ENCODE results near the gene TUBGCP6. TPM values are rescaled to one million over a fixed set of nuclear protein-coding genes. Genes with fewer than 3 reads are reported as not detected.

TUBGCP6 gene
- total and polyA plus RNA-seq, 11 donors: 11.6 to 28.8 (median 17.7) TPM

DNA sequence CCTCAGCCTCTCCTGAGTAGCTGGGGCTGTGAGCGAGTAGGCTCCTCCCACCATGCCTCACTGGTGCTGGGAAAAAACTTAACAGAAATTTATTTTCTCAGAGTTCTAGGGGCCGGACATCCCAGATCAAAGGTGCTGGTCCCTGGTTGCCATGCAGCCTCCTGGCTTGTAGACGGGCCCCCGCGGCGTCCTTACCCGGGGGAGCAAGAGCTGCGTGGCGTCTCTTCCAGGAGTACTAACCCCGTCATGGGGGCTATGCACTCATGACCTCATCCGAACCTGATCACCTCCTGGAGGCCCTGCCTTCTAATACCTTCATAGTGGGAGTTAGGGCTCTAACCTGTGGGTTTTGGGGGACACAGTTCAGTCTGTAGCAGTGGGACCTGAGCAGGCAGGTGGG is 56.5 kb downstream of the TUBGCP6 start:
- no peaks in the 10 kb centered on the region for H3K27me3 ChIP-seq
- ATAC-seq: no peak
- peak in 3 of 5 donors; percentile 21 to 37 (median 25) for DNase-seq
- 93 to 98% (median 96%) methylated on average over 11 of the region's 11 CpGs for WGBS, 4 donors
- no peak overlapping the region for H3K4me3 ChIP-seq
- peak overlapping the region in 1 of 12 donors; percentile 94 for H3K27ac ChIP-seq
- intact Hi-C loops (cut with DNase I): loop anchor here in 2 of 10 donors (10.0 kb wide), 2 partner anchors 254 to 264 kb away; no protein-coding TSS in a partner anchor
- H3K4me1 ChIP-seq: peaks cover 8 to 89% (median 57%) of the 10 kb centered on the region in 12 donors
- H3K9me3 ChIP-seq: no peaks in the 10 kb centered on the region
- TF ChIP-seq, protein P1, sequence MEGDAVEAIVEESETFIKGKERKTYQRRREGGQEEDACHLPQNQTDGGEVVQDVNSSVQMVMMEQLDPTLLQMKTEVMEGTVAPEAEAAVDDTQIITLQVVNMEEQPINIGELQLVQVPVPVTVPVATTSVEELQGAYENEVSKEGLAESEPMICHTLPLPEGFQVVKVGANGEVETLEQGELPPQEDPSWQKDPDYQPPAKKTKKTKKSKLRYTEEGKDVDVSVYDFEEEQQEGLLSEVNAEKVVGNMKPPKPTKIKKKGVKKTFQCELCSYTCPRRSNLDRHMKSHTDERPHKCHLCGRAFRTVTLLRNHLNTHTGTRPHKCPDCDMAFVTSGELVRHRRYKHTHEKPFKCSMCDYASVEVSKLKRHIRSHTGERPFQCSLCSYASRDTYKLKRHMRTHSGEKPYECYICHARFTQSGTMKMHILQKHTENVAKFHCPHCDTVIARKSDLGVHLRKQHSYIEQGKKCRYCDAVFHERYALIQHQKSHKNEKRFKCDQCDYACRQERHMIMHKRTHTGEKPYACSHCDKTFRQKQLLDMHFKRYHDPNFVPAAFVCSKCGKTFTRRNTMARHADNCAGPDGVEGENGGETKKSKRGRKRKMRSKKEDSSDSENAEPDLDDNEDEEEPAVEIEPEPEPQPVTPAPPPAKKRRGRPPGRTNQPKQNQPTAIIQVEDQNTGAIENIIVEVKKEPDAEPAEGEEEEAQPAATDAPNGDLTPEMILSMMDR (IDR thresholded peaks at IDR 0.05): no peak
- no peak for TF ChIP-seq POLR2A (IDR thresholded peaks at IDR 0.05)
- peaks cover 0 to 5% (median 0%) of the 10 kb centered on the region in 9 donors for H3K36me3 ChIP-seq

DNA sequence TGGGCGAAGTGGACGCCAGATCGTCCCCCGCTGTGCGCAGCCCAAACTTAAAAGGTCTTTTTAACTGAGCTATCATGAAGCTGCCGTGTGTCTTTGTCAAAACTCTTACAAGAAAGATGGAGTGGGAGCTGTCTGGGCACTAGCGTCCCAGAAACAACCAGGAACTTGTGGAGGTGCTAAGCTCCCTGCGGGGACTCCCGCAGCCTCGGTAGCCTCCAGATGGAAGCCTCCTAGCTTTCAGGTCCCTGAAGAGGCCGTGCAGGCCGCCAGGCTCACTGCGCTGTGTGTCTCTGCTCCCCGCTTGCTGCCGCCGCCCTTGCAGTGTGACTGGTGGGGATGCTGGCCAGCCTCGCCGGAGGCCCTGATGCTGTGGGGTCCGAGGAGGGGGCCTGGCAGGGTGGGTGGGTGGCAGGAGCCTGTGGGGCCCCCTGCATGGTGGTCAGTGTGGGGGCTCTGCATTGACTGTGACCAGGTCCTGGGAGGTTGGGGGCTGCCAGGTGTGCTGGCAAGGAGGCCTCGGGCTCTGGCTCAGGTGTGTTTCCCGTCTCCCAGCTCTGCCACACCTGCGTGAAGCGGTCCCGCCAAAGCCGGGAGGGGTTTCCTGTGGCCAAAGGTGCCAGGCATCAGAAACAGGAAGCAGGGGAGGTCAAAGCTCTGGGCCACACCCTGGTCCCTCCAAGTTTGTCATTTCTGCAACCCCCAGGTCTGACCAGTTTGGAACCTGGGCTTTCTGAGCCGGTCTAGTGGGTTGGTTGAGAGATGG is 57.9 kb downstream of the TUBGCP6 start:
- Histone ChIP-seq H3K4me3 (peak overlapping the region; percentile 47 to 80 (median 68)), H3K27ac (peak overlapping the region in 11 of 12 donors; percentile 44 to 81 (median 66)), H3K36me3 (no peaks in the 10 kb centered on the region), H3K4me1 (peaks cover 8 to 78% (median 57%) of the 10 kb centered on the region in 12 donors), H3K9me3 (no peaks in the 10 kb centered on the region), H3K27me3 (no peaks in the 10 kb centered on the region)
- TF ChIP-seq POLR2A (IDR thresholded peaks at IDR 0.05): no peak
- TF ChIP-seq, protein P1 (IDR thresholded peaks at IDR 0.05): no peak
- ATAC-seq: no peak
- WGBS, 4 donors: 42 to 59% (median 53%) methylated on average over 16 to 26 of the region's 26 CpGs
- peak in 2 of 5 donors; percentile 29 to 62 for DNase-seq
- intact Hi-C loops (cut with DNase I): loop anchor here in 2 of 10 donors (10.0 kb wide), 2 partner anchors 252 to 262 kb away; no protein-coding TSS in a partner anchor

DNA sequence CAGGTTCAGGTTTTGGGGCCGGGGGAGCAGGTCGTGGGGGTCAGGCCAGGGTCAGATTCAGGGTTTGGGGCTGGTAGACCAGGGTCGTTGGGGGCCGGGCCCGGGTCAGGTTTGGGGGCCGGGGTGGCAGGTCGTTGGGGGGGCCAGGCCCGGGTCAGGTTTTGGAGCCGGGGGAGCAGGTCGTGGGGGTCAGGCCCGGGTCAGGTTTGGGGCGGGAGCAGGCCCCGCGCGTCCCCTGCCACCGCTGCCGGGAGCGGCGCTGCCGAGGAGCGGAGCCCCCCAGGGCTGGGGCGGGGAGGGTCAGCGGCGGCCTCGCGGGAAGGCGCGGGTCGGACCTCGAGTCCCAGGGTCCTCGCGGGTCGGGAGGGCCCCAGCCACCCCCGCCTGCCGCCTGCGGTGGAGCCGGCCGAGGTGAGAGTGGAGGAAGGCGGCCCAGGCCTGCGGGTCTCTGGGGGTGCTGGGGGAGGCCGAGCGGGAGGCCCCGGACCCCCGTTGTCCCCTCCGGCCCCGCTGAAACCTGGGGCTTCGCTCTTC is 58.6 kb downstream of the TUBGCP6 start:
- H3K27me3 ChIP-seq: no peaks in the 10 kb centered on the region
- ATAC-seq: no peak
- TF ChIP-seq, protein P1 (IDR thresholded peaks at IDR 0.05): no peak
- TF ChIP-seq POLR2A (IDR thresholded peaks at IDR 0.05): no peak
- peaks cover 8 to 74% (median 53%) of the 10 kb centered on the region in 12 donors for H3K4me1 ChIP-seq
- H3K9me3 ChIP-seq: no peaks in the 10 kb centered on the region
- H3K36me3 ChIP-seq: no peaks in the 10 kb centered on the region
- intact Hi-C loops (cut with DNase I): loop anchor here in 2 of 10 donors (10.0 kb wide), 2 partner anchors 251 to 261 kb away; no protein-coding TSS in a partner anchor
- H3K27ac ChIP-seq: peak overlapping the region in 11 of 12 donors; percentile 44 to 81 (median 66)
- DNase-seq: peak in 2 of 5 donors; percentile 51 to 72
- H3K4me3 ChIP-seq: peak overlapping the region; percentile 47 to 80 (median 68)
- 0 to 2% (median 2%) methylated on average over 17 to 47 of the region's 47 CpGs for WGBS, 4 donors

All from heart left ventricle (tissue), 16 donors.